DOHH2 (cell line): ENCODE data around the gene KNSTRN.

Experiments
- H3F3A ChIP-seq: fragments of 200-600 bp; sonication (generic), shearing (Covaris generic); 2 replicates; pipeline ENCODE4 v1.6.0; 2016; ENCODE audit warnings: antibody characterized with exemption, mild to moderate bottlenecking; ENCODE audit not compliant: control insufficient read depth, insufficient read depth
- H3K27ac ChIP-seq: fragments of 200-600 bp; sonication (generic); 2 replicates; pipeline ENCODE4 v1.5.1; 2014; ENCODE audit warnings: low read depth, mild to moderate bottlenecking, low read length, moderate library complexity
- H3K27me3 ChIP-seq: fragments of 200-600 bp; sonication (generic); 2 replicates; pipeline ENCODE4 v1.6.1; 2014; ENCODE audit warnings: mild to moderate bottlenecking, low read length, mixed read lengths; ENCODE audit not compliant: control insufficient read depth
- H3K36me3 ChIP-seq: fragments of 200-600 bp; sonication (generic); 2 replicates; pipeline ENCODE4 v1.6.1; 2014; ENCODE audit warnings: mild to moderate bottlenecking, low read length, moderate library complexity, mixed read lengths; ENCODE audit not compliant: control insufficient read depth
- H3K4me1 ChIP-seq: fragments of 200-600 bp; sonication (generic); 2 replicates; pipeline ENCODE4 v1.6.1; 2014; ENCODE audit warnings: mild to moderate bottlenecking, low read length, mixed read lengths; ENCODE audit not compliant: control insufficient read depth
- H3K4me2 ChIP-seq: fragments of 200-600 bp; sonication (generic); 2 replicates; pipeline ENCODE4 v1.6.0; 2014; ENCODE audit warnings: mild to moderate bottlenecking, low read length, moderate library complexity
- H3K4me3 ChIP-seq: fragments of 200-600 bp; sonication (generic); 2 replicates; pipeline ENCODE4 v1.5.1; 2014; ENCODE audit warnings: mild to moderate bottlenecking, low read length, mixed read lengths
- H3K79me2 ChIP-seq: fragments of 200-600 bp; sonication (generic); 2 replicates; pipeline ENCODE4 v1.6.1; 2014; ENCODE audit warnings: mild to moderate bottlenecking, low read length, mixed read lengths; ENCODE audit not compliant: control insufficient read depth
- H3K9me2 ChIP-seq: fragments of 200-600 bp; sonication (generic); replicated peaks from 2 replicates; pipeline ENCODE4 v1.6.1; 2014; ENCODE audit warnings: mild to moderate bottlenecking, low read length, mixed read lengths; ENCODE audit not compliant: control insufficient read depth
- H3K9me3 ChIP-seq: fragments of 200-600 bp; sonication (generic); 2 replicates; pipeline ENCODE4 v1.6.1; 2014; ENCODE audit warnings: antibody characterized with exemption, low read length, mixed read lengths; ENCODE audit not compliant: control insufficient read depth, insufficient read depth
- H4K20me1 ChIP-seq: fragments of 200-600 bp; sonication (generic); 2 replicates; pipeline ENCODE4 v1.6.0; 2014; ENCODE audit warnings: low read depth, mild to moderate bottlenecking, antibody characterized with exemption, low read length, moderate library complexity; ENCODE audit not compliant: control insufficient read depth, insufficient read depth
- EZH2phosphoT487 ChIP-seq: fragments of 200-600 bp; sonication (generic); IDR thresholded peaks from 2 replicates; pipeline ENCODE4 v1.6.1; 2017; ENCODE audit warnings: borderline replicate concordance, mild to moderate bottlenecking, antibody characterized with exemption, low read length, moderate library complexity, mixed read lengths
- TF ChIP-seq, protein P1 (sequence below): fragments of 200-600 bp; sonication (generic); IDR thresholded peaks from one replicate; pipeline ENCODE4 v1.5.1; 2014; ENCODE audit warnings: antibody characterized with exemption, mild to moderate bottlenecking, low read depth, low read length; ENCODE audit not compliant: poor library complexity, severe bottlenecking

Gene KNSTRN

GRCh38 chr15:40357723-40358470 lies 24.6 kb upstream of the KNSTRN start, which contains the start of gene DISP2:
Gene DISP2 (plus strand): TSS chr15:40358219. CDS start chr15:40358322, 103 bp downstream.
- Histone ChIP-seq H3K4me3 (peak within 1 kb of the TSS; percentile 75), H3K27me3 (peaks cover 5% of the 10 kb centered on the region; the same call in 1 of the 2 replicates), H3K9me3 (no peaks in the 10 kb centered on the region), H3K79me2 (no peaks in the 10 kb centered on the region), H3K36me3 (no peaks in the 10 kb centered on the region), H3K9me2 (no peaks in the 10 kb centered on the region), H4K20me1 (no peaks in the 10 kb centered on the region), H3K4me2 (peak within 1 kb of the TSS; percentile 83), H3K27ac (no peak within 1 kb of the TSS), H3F3A (no peaks in the 10 kb centered on the region), H3K4me1 (peaks cover 12% of the 10 kb centered on the region)
- TF ChIP-seq, protein P1, sequence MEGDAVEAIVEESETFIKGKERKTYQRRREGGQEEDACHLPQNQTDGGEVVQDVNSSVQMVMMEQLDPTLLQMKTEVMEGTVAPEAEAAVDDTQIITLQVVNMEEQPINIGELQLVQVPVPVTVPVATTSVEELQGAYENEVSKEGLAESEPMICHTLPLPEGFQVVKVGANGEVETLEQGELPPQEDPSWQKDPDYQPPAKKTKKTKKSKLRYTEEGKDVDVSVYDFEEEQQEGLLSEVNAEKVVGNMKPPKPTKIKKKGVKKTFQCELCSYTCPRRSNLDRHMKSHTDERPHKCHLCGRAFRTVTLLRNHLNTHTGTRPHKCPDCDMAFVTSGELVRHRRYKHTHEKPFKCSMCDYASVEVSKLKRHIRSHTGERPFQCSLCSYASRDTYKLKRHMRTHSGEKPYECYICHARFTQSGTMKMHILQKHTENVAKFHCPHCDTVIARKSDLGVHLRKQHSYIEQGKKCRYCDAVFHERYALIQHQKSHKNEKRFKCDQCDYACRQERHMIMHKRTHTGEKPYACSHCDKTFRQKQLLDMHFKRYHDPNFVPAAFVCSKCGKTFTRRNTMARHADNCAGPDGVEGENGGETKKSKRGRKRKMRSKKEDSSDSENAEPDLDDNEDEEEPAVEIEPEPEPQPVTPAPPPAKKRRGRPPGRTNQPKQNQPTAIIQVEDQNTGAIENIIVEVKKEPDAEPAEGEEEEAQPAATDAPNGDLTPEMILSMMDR = no peak
- no peak for TF ChIP-seq EZH2phosphoT487

DNA sequence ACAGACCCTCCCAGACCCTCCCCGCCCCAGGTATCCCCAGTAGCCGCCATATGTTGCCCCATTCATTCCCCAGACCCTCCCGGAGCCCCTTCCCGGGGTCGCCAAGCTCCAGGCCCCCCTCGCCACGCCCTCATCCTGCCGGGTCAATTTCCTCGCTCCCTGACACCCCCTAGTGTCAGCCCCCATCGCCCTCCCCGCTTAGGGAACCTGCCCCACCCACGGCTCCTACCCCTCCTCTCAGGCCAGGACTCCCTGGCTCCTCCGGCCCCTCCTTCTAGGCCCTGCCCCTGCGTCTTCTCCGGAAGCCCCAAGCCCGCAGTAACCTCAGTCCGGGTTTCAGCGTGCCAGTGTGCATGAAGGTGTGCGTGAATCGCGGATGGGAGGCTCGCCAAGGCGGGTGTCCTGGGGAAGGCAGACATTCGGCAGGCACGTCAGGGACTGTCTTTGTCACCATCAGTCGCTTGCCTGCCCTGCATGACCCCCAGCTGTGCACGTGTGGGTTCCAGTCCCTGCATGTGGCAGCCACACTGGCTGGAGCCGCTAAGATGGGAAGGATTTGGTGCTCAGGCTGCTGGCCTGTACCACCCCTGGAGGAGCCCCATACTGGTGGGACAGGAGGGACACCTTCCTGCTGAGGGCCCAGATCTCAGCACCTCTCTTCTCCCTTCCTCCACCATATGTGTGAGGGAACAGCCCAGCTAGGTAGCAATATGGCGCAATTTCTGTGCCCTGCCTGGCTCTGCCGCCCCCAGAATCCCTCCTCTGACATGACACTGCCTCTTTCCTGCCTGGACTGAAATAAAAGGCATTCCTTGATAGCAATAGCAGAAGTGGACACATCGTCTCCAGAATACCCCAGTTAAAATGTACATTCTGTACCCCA lies 23.8 kb upstream of the KNSTRN start:
- no peaks in the 10 kb centered on the region for H4K20me1 ChIP-seq
- H3K36me3 ChIP-seq = no peaks in the 10 kb centered on the region
- no peaks in the 10 kb centered on the region for H3K9me3 ChIP-seq
- TF ChIP-seq, protein P1 = peak; percentile 50
- no peak for TF ChIP-seq EZH2phosphoT487
- peak overlapping the region; percentile 83 for H3K4me2 ChIP-seq
- peaks cover 12% of the 10 kb centered on the region for H3K4me1 ChIP-seq
- peaks cover under 1% of the 10 kb centered on the region; the same call in 1 of the 2 replicates for H3K27me3 ChIP-seq
- no peaks in the 10 kb centered on the region for H3F3A ChIP-seq
- H3K27ac ChIP-seq = no peak overlapping the region
- no peaks in the 10 kb centered on the region for H3K9me2 ChIP-seq
- no peaks in the 10 kb centered on the region for H3K79me2 ChIP-seq
- H3K4me3 ChIP-seq = peak overlapping the region; percentile 75

DNA sequence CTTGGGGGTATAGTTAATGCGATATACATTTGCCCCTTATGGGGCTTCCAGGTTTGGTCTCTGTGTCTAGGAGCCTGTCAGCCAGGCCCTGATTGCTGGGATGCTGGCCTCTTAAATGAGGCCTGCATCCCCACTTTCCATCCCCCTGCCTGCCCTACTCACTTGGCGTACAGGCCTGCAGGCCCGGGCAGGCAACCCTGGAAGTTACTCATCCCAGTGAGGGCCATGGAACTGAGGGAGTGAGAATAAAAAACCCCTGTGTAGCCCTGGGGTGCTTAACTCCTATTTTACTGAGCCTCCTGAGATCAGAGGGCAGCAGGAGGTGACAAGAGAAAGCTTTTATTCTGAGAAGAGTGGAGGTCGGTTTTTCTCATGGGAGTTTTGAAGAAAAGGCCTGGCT lies 22.5 kb upstream of the KNSTRN start:
- Histone ChIP-seq H3K9me2 (no peaks in the 10 kb centered on the region), H3K27me3 (no peaks in the 10 kb centered on the region), H3K36me3 (no peaks in the 10 kb centered on the region), H3K4me1 (peaks cover 12% of the 10 kb centered on the region), H3K4me3 (no peak overlapping the region), H3F3A (no peaks in the 10 kb centered on the region), H3K9me3 (no peaks in the 10 kb centered on the region), H3K4me2 (no peak overlapping the region), H3K79me2 (no peaks in the 10 kb centered on the region), H3K27ac (no peak overlapping the region), H4K20me1 (no peaks in the 10 kb centered on the region)
- TF ChIP-seq, protein P1 = no peak
- TF ChIP-seq EZH2phosphoT487 = no peak
